DND-41 (cell line): ENCODE measurements around the gene MYL2.

ENCODE experiments used
- ATAC-seq: fragments of 200-7000 bp; cut with Tn5 transposase; 3 replicates; pipeline ENCODE4 v1.9.1; 2021; ENCODE audit warnings: low read depth; ENCODE audit not compliant: insufficient read depth
- DNase-seq: peaks from one replicate; pipeline ENCODE4 v3.0.0-alpha.2; 2020
- H2AFZ ChIP-seq: 2 replicates; pipeline ENCODE4 v1.6.0; 2012; ENCODE audit warnings: low read depth, low read length
- H3K27ac ChIP-seq: 2 replicates; pipeline ENCODE4 v1.5.1; 2012; ENCODE audit warnings: low read length, inconsistent platforms
- H3K27me3 ChIP-seq: fragments of 200-600 bp; sonication (generic); 2 replicates; pipeline ENCODE4 v1.6.0; 2012; ENCODE audit warnings: low read length, mild to moderate bottlenecking, inconsistent platforms; ENCODE audit not compliant: insufficient read depth, poor library complexity
- H3K36me3 ChIP-seq: 2 replicates; pipeline ENCODE4 v1.5.1; 2012; ENCODE audit warnings: low read length, inconsistent platforms; ENCODE audit not compliant: insufficient read depth
- H3K4me1 ChIP-seq: 2 replicates; pipeline ENCODE4 v1.5.1; 2012; ENCODE audit warnings: mild to moderate bottlenecking, low read length; ENCODE audit not compliant: insufficient read depth
- H3K4me2 ChIP-seq: 2 replicates; pipeline ENCODE4 v1.6.0; 2012; ENCODE audit warnings: mild to moderate bottlenecking, moderate library complexity, low read length, inconsistent platforms; ENCODE audit not compliant: insufficient read depth
- H3K4me3 ChIP-seq, 2 experiments: fragments of 200-600 bp in 1 of 2; shearing (Covaris generic) in 1 of 2; 2 replicates each; pipeline ENCODE4 v1.5.1; 2012 to 2016; ENCODE audit warnings: inconsistent platforms in 2 of 2, low read length in 2 of 2, mild to moderate bottlenecking in 2 of 2, low read depth in 1 of 2, moderate library complexity in 1 of 2
- H3K79me2 ChIP-seq: 2 replicates; pipeline ENCODE4 v1.6.0; 2012; ENCODE audit warnings: low read length, inconsistent platforms; ENCODE audit not compliant: insufficient read depth
- H3K9ac ChIP-seq: 2 replicates; pipeline ENCODE4 v1.6.0; 2012; ENCODE audit warnings: low read depth, mild to moderate bottlenecking, inconsistent platforms, low read length, moderate library complexity
- H3K9me3 ChIP-seq: 2 replicates; pipeline ENCODE4 v1.5.1; 2012; ENCODE audit warnings: low read length, moderate library complexity, mild to moderate bottlenecking, inconsistent platforms; ENCODE audit not compliant: insufficient read depth, severe bottlenecking
- H4K20me1 ChIP-seq: 2 replicates; pipeline ENCODE4 v1.6.0; 2012; ENCODE audit warnings: low read length; ENCODE audit not compliant: insufficient read depth
- CTCF ChIP-seq: IDR thresholded peaks from 2 replicates; pipeline ENCODE4 v1.5.1; 2012; ENCODE audit warnings: borderline replicate concordance, low read length, moderate library complexity, mild to moderate bottlenecking; ENCODE audit not compliant: poor library complexity, severe bottlenecking; ENCODE audit errors: extremely low read depth
- EZH2 ChIP-seq: IDR thresholded peaks from 3 replicates; pipeline ENCODE4 v1.6.1; 2012; ENCODE audit warnings: borderline replicate concordance, low read depth, mild to moderate bottlenecking, moderate library complexity, low read length, inconsistent platforms; ENCODE audit not compliant: severe bottlenecking

Gene MYL2

GRCh38 chr12:110928700-110929099 lies 8.3 kb upstream of the MYL2 start:
- Histone ChIP-seq H3K9ac (no peak overlapping the region), H3K4me1 (no peaks in the 10 kb centered on the region), H3K79me2 (no peaks in the 10 kb centered on the region), H4K20me1 (peaks cover 3% of the 10 kb centered on the region; the same call in 1 of the 2 replicates), H3K36me3 (no peaks in the 10 kb centered on the region), H3K9me3 (no peaks in the 10 kb centered on the region), H3K4me2 (no peak overlapping the region), H3K27me3 (peaks cover 2% of the 10 kb centered on the region), H3K4me3 (no peak overlapping the region), H3K27ac (no peak overlapping the region), H2AFZ (no peak overlapping the region)
- TF ChIP-seq EZH2 (no peak), CTCF (no peak)
- DNase-seq (no peak), ATAC-seq (no peak)

GRCh38 chr12:110927546-110927945 lies 7.2 kb upstream of the MYL2 start:
- TF ChIP-seq CTCF = no peak
- TF ChIP-seq EZH2 = no peak
- no peak overlapping the region for H3K4me2 ChIP-seq
- no peak overlapping the region for H2AFZ ChIP-seq
- H3K9ac ChIP-seq = no peak overlapping the region
- H3K4me1 ChIP-seq = no peaks in the 10 kb centered on the region
- H4K20me1 ChIP-seq = peaks cover 3% of the 10 kb centered on the region; the same call in 1 of the 2 replicates
- no peak overlapping the region for H3K4me3 ChIP-seq
- no peaks in the 10 kb centered on the region for H3K79me2 ChIP-seq
- ATAC-seq (no peak), DNase-seq (no peak)
- peaks cover 2% of the 10 kb centered on the region for H3K27me3 ChIP-seq
- no peaks in the 10 kb centered on the region for H3K36me3 ChIP-seq
- H3K9me3 ChIP-seq = no peaks in the 10 kb centered on the region
- H3K27ac ChIP-seq = no peak overlapping the region

- H2AFZ ChIP-seq = no peak overlapping the region
- no peaks in the 10 kb centered on the region for H3K4me1 ChIP-seq
- no peak overlapping the region for H3K4me2 ChIP-seq
- no peak for TF ChIP-seq CTCF
- TF ChIP-seq EZH2 = no peak
- H3K4me3 ChIP-seq = no peak overlapping the region
- DNase-seq (no peak), ATAC-seq (no peak)
- H3K79me2 ChIP-seq = no peaks in the 10 kb centered on the region
- no peak overlapping the region for H3K9ac ChIP-seq
- peaks cover 2% of the 10 kb centered on the region; the same call in 1 of the 2 replicates for H4K20me1 ChIP-seq
- H3K9me3 ChIP-seq = no peaks in the 10 kb centered on the region
- H3K27me3 ChIP-seq = peaks cover 6% of the 10 kb centered on the region
- no peaks in the 10 kb centered on the region for H3K36me3 ChIP-seq
- no peak overlapping the region for H3K27ac ChIP-seq
Observed at GRCh38 chr12:110923692-110924334, 3.4 kb upstream of the MYL2 start.

- H3K9me3 ChIP-seq = no peaks in the 10 kb centered on the region
- DNase-seq (no peak), ATAC-seq (no peak)
- H3K4me2 ChIP-seq = no peak overlapping the region
- no peaks in the 10 kb centered on the region for H3K36me3 ChIP-seq
- H3K79me2 ChIP-seq = no peaks in the 10 kb centered on the region
- H3K4me1 ChIP-seq = no peaks in the 10 kb centered on the region
- no peak overlapping the region for H3K27ac ChIP-seq
- H3K4me3 ChIP-seq = no peak overlapping the region
- H3K9ac ChIP-seq = no peak overlapping the region
- H2AFZ ChIP-seq = no peak overlapping the region
- peaks cover 6% of the 10 kb centered on the region for H3K27me3 ChIP-seq
- peaks cover 2% of the 10 kb centered on the region; the same call in 1 of the 2 replicates for H4K20me1 ChIP-seq
- no peak for TF ChIP-seq CTCF
- TF ChIP-seq EZH2 = no peak
Observed at GRCh38 chr12:110923192-110923591, 2.8 kb upstream of the MYL2 start.
